ENCODE measurements around the gene CMIP.
"Not testable (repeated sequence)": the region's sequence is repeated elsewhere in the genome, so short reads cannot be mapped to it uniquely, and the experiment has no call there.

CMIP gene

DNA sequence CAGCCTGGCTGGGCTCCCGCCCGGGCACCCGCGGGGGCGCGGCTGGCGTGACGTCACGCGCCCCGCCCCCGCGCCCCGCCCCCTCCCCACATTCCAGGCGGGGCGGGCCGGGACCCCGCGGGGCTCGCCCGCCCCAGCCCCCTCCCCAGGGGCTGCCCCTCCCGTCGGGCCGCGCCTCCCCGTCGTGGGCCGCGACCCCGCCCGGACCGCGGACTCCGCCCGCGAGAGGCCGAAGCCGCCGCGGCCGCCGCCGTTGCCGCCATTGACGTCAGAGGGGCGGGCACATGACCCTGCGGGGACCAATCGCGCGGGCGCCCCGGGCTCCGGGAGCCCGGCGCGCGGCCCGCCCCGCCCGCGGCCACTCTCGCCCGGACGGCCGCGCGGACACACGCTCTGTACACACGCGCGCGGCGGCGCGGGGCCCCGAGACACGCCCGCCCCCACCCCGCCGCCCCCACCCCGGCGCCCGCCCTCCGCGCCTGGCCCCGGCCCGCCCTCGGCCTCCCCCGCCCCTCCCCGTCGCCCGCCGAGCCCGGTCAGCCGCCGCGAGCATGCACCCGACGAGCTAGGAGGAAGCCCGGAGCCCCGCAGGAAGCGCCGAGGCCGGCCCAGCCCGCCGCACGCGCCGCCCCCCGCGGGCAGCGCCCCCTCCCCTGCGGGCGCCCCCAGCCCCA, at the start of gene CMIP:
Gene CMIP (plus strand): TSS at position 361 of the 674 bp plus-strand sequence.
- DNase-seq (ENCODE audit: low read depth) = peak; percentile 62

DNA sequence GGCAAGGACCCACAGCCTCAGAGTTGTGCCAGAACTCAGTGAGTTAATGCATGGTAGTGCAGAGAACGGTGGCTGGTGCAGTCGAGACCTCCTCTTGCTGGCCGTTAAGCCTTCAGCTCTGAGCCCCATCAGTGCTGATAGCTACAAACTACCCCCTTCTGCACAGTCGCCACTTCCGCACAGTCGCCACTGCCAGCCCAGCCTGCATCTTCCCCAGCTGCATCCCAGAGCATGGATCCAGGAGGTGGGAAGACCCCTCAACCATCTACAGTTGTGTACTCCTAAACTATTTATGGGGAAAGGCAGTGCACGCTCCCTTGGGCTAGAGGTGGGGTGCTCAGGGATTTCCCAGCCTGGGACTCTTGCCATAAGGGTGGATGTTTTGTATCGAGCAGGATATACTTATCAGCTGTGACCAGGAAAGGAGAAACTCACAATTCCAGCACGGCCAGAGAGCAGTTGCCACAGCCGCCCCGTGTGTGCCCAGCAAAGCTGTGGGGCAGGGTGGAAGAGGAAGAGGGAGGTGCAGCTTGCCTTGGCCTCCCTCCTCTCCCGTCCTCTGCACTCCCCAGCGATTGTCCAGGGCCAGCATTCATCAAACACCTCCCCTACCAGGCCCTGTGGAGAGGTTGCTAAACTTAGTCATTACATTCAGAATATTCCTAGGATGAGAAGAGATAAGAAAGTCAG, 49.5 kb upstream of the CMIP start:
- DNase-seq (ENCODE audit: low read depth) = no peak

DNA sequence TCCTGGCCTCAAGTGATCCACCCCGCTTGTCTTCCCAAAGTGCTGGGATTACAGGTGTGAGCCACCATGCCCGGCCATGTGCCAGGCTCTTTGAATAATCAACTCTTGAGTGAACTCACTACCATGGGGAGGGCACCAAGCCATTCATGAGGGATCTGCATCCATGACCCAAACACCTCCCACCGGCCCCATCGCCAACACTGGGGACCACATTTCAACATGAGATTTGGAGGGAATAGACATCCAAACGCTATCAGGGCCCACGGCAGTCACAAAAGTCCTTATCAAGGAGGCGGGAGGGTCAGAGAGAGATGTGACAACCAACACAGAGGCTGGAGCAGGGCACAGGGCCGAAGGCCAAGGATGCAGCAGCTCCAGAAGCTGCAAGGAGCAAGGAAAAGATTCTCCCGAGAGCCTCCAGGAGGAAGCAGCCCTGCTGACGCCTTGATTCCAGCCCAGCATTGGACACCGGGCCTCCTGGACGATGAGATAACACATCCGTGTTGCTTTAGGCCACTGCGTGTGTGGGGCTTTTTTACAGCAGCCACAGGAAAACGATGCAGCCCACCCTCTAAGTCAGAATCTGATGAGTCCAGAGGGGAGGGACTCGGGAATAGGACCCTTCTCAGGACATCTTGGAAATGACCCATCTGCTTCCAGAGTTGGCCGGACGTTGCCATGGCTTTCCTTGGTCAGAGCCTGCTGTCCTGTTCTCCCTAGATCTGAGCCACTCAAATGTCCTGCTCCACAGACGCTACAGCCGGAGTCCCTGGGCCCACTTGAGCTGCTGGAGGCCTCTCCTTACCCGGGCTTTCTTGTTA, 47.3 kb upstream of the CMIP start:
- DNase-seq (ENCODE audit: low read depth) = no peak

GRCh38 chr16:81397879-81398520, 46.6 kb upstream of the CMIP start:
- DNase-seq (ENCODE audit: low read depth) = no peak

GRCh38 chr16:81399909-81400308, 44.7 kb upstream of the CMIP start:
- DNase-seq (ENCODE audit: low read depth) = no peak

GRCh38 chr16:81401035-81401950, 43.3 kb upstream of the CMIP start:
- DNase-seq (ENCODE audit: low read depth) = peak; percentile 24

DNA sequence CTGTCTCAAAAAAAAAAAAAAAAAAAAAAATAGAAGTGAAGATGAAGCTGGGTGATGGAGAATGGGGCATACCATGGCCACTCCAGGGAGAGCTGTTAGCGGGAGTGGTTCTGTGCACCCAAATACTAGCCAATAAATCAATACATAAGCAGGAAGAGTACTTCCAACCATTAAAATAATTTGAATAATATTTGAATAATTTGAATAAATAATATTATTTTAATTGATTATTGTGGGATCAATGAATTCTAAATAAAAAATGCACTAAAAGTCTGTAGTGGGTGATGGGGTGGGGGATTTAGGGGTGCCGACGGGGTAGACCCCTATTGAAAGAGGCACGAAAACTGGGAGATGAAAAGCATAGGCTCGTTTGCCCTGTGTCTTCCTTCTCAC, 41.4 kb upstream of the CMIP start:
- DNase-seq (ENCODE audit: low read depth) = no peak

- DNase-seq (ENCODE audit: low read depth) = peak; percentile 35
These were observed 40.8 kb upstream of the CMIP start for GRCh38 chr16:81403601-81404391.

DNA sequence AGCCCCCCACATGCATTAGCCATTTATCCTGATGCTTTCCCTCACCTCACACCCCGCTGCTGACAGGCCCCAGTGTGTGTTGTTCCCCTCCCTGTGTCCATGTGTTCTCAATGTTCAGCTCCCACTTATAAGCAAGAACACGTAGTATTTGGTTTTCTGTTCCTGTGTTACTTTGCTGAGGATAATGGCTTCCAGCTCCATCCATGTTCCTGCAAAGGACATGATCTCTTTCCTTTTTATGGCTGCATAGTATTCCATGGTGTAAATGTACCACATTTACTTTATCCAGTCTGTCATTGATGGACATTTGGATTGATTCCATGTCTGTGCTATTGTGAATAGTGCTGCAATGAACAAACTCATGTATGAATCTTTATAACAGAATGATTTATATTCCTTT, 39.6 kb upstream of the CMIP start:
- DNase-seq (ENCODE audit: low read depth) = not testable (repeated sequence)

DNA sequence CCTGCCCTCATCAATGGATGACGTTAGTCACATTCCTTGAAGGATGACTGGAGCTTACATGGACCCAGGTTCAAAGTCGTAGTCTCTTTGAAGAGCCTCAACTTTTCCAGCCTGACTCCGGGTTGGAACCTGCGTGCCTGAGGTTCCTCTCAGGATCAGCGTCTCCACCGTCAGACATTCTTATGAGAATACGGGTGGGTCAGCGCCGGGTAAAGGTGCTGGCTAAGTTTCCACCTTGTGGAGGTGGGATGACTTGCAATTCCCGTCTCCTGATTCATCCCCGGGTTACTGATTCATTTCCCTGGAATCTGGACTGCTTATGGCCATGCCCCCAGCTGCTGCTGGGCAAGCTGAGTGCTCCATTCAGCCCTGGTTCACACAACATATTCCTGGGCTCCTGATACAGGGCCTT, 38.9 kb upstream of the CMIP start:
- peak; percentile 43 for DNase-seq (ENCODE audit: low read depth)

GRCh38 chr16:81408409-81408950, 36.1 kb upstream of the CMIP start:
- DNase-seq (ENCODE audit: low read depth) = no peak

DNA sequence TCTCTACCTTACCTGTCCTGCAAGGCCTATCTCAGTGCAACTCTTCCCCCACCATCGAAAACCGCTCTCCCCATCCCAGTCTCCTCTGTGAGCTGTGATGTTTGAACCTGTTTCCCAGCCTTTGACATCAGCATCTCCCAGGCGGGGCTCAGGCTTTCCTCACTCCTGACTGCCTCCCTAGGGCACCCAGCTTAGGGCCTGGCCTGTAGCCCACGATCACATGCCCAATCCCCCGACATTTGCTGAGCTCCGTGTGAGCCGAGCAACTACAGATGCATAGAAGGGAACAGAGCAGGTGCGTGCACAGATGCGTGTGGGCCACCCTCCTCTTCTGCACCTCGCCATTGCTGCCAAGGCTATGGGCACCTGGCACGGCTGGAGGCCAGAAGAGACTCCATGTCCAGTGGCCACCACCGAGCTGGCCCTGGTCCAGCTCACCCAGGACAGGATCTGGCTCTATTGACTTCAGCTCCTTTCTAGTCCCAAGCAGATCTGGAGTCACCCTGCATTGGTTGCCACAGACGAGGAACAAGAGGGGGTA, 35.5 kb upstream of the CMIP start:
- DNase-seq (ENCODE audit: low read depth) = no peak

- DNase-seq (ENCODE audit: low read depth) = no peak
These were observed 33.8 kb upstream of the CMIP start for GRCh38 chr16:81410643-81411293.

DNA sequence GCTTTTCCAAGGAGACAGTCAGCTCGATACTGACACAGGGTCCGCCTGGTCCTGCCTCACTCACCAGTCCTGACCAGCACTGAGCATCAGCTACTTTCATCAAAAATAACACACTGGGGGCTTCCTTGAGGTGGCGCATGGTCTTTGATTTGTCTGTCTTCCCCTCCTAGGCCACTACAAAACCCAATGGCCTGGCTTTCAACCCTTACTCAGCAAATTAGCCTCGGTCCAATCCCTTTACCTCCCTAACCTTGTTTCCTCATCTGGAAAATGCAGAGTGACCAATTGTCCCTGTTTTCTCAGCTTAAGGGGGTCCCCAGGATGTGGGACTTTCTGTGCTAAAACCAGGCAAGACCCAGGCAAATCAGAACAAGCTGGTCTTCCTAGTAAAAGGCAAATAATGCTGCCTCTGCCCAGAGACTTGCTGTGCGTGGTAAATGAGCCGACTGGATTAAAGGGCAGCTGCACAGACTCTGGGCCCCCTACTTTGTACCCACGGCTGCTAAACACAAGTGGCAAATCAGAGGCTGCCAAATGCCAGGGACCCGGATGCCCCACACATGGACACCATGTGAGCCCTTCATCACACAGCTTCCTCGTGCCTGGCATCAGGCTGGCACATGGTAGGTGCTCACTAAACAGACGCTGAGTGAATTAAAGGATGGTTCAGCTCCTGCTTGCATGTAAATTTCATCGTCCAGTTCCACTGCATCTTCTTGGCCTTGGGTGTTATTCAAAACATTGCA, 31.2 kb upstream of the CMIP start:
- no peak for DNase-seq (ENCODE audit: low read depth)

DNA sequence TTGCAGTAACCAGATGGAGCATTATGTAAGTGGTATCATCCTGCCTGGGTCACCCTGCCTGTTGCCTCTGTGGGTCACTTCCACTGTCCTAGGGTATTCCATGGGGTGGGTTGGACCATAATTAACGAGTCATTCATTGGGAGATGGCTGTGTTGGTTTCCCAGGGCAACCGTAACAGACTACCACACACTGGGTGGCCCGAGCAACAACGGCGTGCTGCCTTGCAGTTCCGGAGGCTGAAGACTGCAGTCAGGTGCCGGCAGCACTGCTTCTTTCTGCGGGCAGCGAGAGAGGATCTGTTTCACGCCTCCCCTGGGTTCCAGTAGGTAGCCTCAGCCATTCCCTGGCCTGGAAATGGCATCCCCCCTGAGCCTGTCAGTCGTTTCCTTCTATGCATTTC, 28.9 kb upstream of the CMIP start:
- DNase-seq (ENCODE audit: low read depth) = no peak

DNA sequence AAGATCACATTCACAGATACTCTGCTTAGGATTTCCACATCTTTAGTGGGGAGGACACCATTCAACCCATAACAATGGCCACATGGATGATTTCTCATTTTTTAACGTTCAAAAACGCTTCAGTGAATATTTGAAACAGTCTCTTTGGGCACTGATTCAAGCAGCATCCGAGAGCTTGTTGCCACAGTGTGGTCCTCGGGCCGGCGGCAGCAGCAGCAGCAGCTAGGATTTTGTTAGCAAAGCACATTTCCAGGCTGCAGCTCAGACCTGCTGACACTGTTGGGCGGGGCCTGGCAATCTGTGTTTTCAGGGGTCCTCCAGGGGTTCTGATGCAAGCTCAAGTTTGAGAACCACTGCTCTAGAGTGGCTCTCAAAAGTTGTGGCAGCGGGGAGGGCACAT, 27.9 kb upstream of the CMIP start:
- DNase-seq (ENCODE audit: low read depth) = no peak

- DNase-seq (ENCODE audit: low read depth) = no peak
These were observed 27.4 kb upstream of the CMIP start for GRCh38 chr16:81417210-81417609.

GRCh38 chr16:81419806-81420205, 24.8 kb upstream of the CMIP start:
- DNase-seq (ENCODE audit: low read depth) = no peak

- DNase-seq (ENCODE audit: low read depth) = no peak
These were observed 23.5 kb upstream of the CMIP start for GRCh38 chr16:81421126-81421525.
